GM11168 (cell line): ENCODE data around the gene PTPRM.

Experiments used
- in situ Hi-C: fragments of 300-500 bp; cut with MboI; formaldehyde crosslinking; loops from one replicate; pipeline ENCODE4 v1.12.0; 2022; ENCODE audit warnings: low sequenced_read_pairs; ENCODE audit not compliant: unreplicated experiment

PTPRM gene

DNA sequence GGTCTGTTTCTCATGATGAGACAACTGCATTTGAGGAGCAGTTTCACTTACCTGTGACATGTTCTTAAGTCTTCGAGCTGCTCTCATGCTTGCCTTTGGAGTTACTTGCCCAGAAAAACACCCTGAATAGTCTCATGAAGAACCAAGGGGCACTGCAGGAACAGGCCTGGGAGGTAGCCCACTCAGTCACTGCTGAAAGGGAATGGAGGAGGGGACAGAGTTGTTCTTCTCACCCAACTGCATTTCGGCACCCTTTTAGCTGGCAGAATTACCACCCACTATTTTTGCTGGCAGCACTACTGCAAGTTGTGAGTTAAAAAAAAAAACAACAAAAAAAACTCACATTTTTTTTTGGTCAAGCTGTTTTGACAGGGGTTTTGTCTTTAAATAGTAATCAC, 181.9 kb downstream of the PTPRM start:
- in situ Hi-C loops = no loop called here

GRCh38 chr18:7749510-7749981, 182.4 kb downstream of the PTPRM start:
- in situ Hi-C loops = no loop called here

GRCh38 chr18:7750095-7750663, 183.1 kb downstream of the PTPRM start:
- in situ Hi-C loops = no loop called here

GRCh38 chr18:7750966-7751365, 183.8 kb downstream of the PTPRM start:
- in situ Hi-C loops = no loop called here

GRCh38 chr18:7754258-7754657, 187.1 kb downstream of the PTPRM start:
- in situ Hi-C loops = no loop called here

- in situ Hi-C loops = no loop called here
Observed at GRCh38 chr18:7754725-7755181, 187.6 kb downstream of the PTPRM start.

DNA sequence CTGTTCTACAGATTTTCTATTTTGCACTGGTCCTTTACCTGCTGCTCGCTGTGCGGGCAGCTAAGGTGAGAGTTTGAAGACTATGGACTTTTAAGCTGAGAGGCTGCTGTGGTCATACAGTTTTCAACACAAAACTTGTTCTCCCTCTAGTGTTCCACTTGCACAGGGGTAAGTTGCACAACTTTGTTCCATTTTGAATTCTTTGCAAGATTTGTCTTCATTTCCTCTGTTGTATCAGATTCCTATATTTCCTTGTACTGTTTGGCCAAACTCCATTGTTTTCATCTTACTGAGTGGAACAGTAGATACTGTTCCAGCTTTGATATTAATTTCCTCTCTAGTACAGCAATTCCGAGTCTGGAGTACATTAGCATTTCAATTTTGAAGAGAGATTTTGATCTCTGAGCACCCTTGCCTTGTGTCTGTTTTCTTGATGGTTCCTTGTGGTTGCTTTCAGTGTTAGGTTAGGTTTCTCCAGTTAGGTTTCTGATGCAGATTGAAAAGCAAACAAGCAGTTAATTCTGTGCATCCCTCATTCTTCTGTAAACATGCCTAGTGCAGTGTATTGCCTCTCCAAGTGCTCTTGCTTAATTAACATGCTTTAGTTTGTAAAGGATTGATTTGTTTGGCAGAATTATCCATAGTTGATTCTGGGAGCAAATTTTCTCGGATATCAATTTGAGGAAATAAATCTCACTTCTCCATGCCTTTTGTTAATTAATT, 188.8 kb downstream of the PTPRM start:
- in situ Hi-C loops = no loop called here

DNA sequence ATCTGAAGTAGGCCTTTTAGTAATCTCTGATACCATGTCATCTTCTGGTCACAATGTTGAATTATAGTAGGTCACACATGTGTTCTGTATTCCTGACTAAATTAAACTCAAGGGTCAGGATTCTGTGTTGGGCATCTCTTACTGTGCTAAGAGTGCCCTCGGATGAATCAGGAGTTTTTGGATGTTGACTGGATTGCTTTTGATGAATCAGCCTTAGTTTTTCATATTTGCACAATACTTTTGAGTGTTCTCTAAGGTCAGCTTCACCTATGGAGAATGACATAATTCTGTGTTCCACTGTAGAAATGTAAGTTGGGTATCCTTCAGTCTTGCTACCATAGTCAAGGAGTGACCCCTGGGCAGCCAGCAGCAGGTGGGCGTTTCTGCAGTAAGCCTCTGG, 190.1 kb downstream of the PTPRM start:
- in situ Hi-C loops = no loop called here

DNA sequence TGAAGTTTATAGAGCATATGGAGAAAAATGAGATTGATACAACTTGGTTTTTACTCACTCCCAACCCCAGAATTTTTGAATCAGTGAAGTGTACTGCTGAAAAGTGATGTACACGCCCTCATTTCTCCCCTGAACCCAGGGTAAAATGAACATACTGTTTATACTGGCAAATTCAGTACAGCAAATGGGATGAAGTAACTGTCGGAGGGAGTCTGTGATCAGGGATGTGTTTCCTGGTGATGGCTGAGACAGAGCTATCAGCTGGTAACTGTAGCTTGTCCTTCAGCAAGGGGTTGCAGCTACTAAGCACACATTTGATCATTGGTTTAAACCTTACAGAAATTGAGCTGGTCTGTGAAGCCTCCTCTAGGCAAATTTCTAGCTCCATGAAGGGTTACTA, 191.6 kb downstream of the PTPRM start:
- in situ Hi-C loops = no loop called here

GRCh38 chr18:7760967-7761948, 194.1 kb downstream of the PTPRM start:
- in situ Hi-C loops = no loop called here

- in situ Hi-C loops = no loop called here
Observed at GRCh38 chr18:7764405-7764804, 197.3 kb downstream of the PTPRM start.

DNA sequence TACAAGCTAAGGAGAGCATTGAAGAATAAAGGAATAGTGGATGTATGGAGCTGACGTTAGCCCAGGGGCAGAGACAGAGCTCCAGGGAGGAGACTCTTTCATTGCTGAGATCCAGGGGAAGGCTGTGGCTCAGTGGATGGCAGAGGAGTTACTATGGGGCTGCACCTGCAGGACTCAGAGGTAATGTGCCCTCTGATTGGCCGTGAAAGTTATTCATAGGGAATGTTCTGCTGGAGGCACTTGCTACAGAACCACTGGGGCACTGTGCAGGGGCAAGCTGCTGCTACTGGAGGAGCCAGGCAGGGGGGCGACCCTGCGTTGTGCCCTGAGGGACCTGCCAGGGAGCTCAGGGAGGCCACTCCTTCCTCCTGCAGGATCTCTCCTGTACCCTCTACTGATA, 199.2 kb downstream of the PTPRM start:
- in situ Hi-C loops = no loop called here

DNA sequence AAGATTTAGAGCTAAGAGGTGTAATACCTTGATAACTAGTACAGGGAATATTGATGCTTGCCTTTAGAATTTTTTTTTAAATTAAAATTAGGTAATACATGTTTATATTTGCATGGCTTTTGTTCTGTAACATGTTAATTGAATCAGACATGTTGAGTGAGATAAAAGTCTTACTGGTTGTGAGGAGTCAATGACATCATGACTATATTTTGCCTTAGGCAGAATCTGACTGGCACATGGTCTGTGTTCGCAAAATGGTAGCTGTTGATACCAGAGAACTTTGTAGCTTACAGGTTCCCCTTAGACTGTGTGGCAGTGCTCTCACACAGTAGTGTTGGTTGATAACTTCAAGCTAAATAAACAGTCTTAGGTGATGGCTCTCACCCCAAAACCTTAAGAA, 199.7 kb downstream of the PTPRM start:
- in situ Hi-C loops = no loop called here

DNA sequence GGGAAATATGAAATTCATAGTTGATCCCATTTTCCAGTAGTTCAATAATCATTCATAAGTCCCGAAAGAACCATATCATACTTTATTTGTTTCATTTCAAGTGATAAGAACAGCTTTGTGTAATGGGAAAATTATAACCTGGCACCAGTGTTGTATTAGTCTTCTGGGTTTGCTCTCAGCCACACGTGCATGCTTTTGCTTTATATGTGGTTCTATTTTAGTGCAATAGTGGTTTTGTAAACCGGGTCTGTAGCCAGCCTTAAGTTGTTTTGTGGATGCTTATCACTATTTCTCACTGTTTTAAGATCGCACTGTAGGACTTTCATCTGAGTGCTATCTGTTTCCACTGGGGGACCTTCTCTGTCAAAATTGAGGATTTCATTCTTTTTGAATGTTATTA, 203.8 kb downstream of the PTPRM start:
- in situ Hi-C loops = no loop called here

DNA sequence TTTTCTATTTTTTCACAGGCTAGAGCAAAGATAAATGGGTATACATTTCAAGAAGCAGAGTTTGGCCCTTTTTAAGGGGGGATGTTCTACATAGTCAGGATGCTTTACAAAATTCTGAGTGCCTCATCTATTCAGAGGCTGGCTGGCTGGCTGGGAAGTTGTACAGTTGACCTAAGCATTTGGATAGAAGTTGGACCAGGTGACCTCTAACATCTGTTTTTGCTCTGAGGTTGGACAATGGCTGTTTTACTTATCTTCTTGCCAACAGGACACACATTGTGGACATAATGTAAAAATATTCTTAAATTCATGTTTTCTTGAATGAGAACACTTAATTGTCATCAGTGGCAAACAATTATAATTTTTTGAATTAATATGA, 205.4 kb downstream of the PTPRM start:
- in situ Hi-C loops = no loop called here

DNA sequence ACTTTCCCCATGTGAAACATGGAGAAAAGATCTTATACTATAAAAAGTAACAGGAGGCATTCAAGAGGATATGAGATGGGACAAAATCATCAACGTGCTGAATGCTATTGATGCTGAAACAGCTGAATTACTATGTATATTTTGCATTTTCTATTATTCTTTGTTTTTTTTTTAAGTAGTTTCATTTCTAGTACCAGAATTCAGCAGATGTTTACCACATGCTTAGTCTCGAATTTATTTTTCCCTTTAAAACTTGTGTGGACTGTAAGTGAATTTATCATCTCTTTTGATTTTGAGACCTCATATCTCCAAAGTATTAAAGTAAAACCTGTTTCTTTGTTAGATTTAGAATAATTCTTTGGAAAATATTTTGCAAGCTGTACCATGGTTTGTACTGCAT, 205.8 kb downstream of the PTPRM start:
- in situ Hi-C loops = no loop called here

DNA sequence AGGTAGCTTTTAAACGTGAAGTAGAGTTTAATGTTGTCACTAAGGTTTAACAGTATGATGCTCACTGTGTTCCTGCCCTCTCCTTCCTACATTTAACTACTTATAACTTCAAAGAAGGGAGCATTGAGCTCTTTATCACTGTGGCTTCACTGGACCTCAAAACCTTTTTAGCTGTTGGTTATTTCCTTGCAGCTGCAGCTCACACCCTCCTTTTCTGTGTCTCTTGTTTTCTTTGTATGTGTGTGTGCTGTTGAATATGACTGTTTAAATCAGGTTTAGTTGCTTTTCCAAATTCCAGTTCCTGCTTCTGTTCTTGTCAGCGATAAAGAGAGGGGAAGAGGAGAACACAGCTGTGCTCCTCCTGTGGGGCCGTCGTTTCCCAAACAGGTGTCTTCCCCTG, 208.0 kb downstream of the PTPRM start:
- in situ Hi-C loops = no loop called here

DNA sequence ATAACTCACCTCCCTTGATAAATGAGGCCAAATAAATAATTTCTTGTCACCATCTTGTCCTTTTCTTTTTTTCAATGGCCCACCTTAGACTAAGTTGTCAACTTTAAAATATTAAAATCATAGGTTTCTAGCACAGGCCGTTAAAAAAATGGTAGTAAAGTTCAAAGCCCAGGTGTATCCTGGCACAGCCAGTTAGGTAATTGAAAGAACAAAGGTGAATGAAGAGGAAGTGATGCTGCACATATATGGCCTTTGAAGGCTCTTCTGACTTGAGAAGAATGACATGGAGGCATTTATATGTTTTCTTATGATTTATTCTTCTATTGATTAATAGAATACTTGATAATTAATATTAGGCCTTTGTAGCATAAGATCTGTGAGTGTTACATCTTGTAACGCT, 208.7 kb downstream of the PTPRM start:
- in situ Hi-C loops = no loop called here

- in situ Hi-C loops = no loop called here
Observed at GRCh38 chr18:7778181-7778580, 211.1 kb downstream of the PTPRM start.

DNA sequence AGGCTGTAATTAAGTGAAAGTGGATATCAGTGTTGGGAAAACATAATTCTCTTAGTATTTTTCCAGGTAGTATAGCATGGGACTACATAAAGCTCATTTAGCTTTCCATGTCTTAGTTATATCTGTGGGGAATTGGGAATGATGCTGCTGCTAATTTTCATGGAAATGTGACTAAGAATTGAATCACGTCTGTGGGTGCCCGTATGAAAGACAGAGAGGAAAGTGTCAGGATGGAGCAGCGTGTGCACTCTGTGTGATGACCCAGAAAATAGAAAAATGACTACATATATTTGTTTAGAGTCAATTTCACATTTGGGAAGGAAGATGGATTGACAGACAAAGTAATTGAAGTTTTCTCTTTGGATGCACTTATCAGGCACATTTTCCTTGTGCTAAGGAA, 212.1 kb downstream of the PTPRM start:
- in situ Hi-C loops = no loop called here

DNA sequence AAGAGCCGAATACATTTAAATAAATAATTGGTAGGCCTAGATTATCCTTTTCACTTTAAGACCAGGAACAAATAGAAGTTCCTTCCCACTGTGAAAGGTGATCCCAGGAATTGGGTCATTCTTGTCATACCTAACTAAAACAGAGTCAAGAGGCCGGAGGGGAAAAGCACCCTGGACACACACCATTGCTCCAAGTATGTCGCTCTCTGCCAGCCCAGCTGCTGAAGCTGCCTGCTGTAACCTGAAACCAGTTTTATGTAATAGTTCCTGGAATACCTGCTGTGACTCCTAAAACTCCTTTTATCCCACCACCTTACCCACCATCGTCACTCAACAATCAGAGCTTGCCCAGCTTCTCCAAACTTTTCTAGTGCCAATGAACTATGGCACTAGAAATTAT, 217.1 kb downstream of the PTPRM start:
- in situ Hi-C loops = no loop called here
